HG03442 (cell line): Measurements from ENCODE around the gene TRPM5.

Experiments used
- ATAC-seq: cut with Tn5 transposase; IDR thresholded peaks from one replicate; pipeline ENCODE4 v1.9.1; 2021; ENCODE audit warnings: mild to moderate bottlenecking, moderate library complexity; ENCODE audit not compliant: unreplicated experiment

TRPM5 gene

GRCh38 chr11:2471048-2471803 is 26.9 kb upstream of the TRPM5 start:
- ATAC-seq: no peak

- ATAC-seq: no peak
Observed at GRCh38 chr11:2470495-2470894, 26.2 kb upstream of the TRPM5 start.

GRCh38 chr11:2468363-2469235 is 24.3 kb upstream of the TRPM5 start:
- no peak for ATAC-seq

DNA sequence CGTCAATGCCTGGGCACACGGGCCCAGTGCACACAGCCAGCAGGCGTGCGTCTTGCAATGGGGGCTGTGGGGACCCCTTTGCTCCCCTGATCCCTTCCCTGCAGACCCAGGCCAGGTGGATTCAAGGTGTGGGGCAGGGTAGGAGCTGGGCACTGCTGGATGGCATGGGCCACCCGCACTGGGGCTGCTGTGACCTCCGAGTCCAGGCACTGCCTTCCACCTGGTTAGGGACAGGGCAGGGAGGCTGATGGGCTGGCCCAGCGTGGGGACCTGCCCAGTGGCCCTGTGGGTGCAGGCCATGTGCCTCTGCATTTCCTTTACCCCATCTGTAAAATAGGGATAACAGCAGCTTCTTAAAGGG is 23.4 kb upstream of the TRPM5 start:
- no peak for ATAC-seq

GRCh38 chr11:2466869-2467694 is 22.8 kb upstream of the TRPM5 start:
- no peak for ATAC-seq

- no peak for ATAC-seq
Observed at GRCh38 chr11:2466069-2466801, 21.9 kb upstream of the TRPM5 start.

DNA sequence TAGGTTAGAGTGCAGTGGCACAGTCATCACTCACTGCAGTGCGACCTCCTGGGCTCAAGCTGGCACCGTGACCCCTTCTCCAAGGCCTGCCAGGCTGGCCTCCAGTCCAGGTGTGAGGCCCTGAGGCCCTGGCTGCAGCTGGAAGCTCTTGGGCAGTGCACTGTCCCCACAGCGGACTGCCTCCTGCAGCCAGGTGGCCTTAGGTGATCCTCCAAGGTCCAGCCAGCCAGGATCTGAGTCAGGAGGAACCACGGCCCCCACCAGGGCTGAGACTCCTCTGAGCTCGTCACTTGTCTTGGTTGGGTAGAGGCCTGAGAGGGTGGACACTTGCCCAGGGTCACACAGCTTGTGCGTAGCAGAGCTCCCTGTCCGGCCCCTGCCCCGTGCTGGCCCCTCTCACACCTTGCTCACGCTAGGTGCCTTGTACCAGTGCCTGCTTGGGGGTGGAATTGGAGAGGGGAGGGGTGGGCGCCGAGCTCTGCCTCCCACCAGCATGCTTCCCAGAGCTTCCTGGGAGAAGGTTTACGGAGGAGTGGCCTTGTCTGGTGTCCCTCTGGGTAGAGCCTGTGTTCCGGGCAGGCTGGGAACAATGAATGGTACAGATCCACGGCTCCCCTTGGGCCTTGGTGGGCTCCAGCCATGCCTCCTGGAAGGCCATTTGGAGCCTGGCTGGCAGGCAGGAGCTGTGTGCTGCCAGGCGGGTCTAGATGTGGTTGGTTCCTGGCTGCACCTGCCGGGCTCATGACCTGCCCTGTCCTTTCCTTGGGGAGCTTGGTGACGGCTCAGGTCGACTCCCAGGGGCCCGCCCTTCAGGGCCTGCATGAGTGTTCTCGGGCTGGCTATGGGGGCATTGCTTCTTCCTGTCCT is 21.1 kb upstream of the TRPM5 start:
- no peak for ATAC-seq

DNA sequence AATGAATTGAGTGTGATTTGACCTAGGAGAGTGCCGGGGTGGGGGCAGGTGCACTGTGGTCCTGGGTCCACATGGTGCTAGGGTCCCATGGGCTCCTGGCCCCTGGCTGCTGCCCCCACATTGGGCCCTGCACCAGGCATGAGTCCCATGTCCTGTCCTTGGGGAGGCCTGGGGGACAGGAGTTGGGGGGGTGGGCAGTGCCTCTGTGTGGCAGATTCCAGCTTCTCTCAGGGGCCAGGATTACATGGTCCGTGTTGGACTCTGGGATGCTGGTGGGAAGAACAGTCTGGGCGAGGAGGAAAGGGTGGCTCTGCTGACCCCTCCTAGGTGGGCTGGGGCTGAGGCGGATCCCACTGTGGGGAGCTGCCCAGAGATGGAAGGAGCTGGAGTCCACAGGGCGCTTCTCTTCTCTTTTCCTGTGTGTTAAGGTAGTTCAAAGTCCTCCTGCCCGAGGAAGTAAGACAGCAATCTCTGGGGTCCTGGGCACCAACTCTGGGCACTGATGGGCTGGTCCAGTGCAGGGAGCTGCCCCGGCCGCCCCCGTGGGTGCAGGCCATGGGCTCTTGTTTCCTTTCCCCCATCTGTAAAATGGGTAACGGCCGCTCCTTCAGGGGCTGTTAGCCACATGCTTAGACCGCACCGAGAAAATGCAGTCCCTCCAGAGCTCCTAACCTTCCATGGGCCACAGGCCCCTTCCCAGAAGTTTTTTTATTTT is 20.3 kb upstream of the TRPM5 start:
- ATAC-seq: no peak

GRCh38 chr11:2463766-2464277 is 19.5 kb upstream of the TRPM5 start:
- no peak for ATAC-seq

- no peak for ATAC-seq
Observed at GRCh38 chr11:2462986-2463765, 18.9 kb upstream of the TRPM5 start.

DNA sequence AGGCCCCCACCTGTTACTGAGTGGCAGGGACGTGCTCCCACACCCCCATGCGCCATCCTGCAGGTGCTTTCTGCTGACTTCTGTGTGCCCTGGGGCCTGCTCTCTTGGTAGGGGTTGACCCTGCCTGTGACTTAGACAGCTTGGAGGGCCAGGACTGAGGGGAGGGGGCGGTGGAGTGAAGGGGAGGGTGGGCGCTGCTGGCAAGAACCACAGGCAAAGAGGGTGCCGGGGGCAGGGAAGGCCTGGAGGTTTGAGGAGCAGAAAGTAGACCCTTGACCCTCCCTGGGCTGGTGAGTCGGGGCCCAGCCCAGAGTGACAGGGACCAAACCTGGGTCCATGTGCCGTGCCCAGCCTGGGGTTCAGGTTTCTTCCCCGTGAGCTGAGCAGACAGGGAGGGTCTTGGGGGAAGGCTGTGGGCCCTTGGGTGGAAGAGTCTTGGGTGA is 18.2 kb upstream of the TRPM5 start:
- no peak for ATAC-seq

GRCh38 chr11:2461956-2462542 is 17.7 kb upstream of the TRPM5 start:
- ATAC-seq: no peak

DNA sequence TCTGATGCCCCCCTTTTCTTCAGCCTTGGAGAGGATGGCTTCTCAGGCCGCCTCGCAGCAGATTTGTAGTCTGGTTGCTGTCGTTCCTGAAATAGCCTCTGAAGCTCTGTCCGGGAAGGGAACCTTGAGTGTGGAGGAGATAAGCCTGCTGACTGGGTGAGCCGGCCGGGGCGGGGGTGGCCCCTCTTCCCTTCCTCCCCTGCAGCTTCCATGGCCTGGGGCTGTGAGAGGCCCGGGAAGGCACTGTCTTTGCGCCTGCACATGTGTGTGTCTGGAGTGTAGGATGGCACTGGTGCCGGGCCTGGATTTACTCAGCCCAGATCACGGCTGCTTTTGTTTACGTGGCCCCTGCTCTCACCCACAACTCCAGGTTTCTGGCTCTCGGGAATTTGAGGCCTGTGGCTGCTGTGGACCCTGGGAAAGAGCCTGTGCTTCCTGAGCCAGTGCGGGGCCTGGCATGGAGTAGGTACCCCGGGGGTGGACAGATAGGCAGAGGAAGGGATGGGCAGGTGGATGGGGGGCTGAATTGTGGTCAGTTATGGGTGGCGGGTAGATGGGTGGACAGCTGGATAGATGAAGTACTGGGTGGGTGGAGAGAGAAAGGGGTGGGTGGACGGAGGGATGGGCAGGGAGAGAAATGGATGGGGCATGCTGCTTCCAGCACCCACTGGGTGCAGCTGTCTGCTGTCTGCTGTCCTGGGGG is 17.1 kb upstream of the TRPM5 start:
- no peak for ATAC-seq

DNA sequence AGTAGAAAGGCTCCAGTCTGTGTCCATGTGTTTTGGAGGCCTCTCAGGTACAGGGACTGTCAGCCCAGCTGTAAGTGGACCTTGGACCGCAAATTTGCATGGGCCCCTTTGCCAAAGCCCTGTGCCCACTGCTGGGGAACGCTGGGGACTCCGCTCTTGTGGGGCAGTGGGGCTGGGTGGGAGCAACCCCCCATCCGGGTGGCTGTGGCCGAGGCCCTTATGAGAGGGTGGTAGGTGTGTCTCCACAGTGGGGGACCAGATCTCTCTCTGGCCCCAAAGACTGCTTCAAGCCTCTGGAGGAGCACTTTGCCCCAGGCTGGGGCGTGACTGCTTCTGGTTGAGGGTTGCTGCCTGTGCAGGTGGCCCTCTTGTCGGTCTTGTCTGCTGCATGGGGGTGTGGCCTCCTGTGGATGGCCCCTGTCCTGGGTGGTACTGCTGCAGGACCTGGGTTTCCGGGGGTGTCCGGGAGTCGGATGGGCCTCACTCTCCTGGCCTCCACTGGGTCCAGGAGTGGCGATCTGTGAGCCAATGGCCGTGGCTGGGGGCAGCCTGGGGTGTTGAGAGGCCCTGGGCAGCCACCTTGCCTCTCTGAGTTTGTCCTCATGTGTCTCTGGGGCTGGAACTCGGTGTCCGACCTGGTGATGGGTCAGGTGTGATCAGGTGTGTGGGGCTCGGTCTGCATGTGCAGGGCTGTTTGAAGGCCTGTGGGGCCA is 16.4 kb upstream of the TRPM5 start:
- ATAC-seq: no peak

DNA sequence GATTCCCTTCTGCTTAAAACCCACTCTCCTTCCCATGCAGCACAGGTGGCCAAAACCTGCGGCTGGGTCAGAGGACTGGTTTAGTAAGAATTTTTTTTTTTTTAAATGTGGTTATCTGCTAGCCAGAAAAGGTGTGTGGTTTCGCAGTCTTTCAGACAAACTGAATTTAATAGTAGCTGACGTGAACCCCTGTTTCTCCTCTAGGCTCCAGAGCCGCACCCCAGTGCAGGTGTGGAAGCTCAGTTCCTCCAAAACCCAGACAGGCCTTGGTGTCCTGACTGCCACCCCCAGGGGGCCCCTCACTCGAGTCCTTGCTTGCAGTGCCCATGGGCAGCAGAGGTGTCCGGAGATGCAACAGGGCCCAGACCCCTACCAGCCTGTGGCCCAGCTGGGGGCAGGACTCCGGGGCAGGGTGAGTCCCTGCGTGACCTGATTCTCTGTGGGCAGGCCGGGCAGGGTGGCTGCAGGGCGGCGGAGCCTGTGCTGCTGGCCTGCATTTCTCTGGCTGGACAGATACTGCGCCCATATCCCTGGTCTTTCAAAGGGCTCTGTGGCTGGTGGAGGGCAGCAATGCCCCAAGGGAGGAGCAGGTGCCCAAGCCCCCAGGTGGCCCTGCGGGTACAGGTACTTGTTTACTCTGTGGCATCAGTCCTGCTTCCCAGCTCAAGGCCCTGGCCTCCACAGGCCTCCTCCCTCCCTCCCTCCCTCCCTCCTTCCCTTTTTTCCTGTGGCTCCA is 15.7 kb upstream of the TRPM5 start:
- ATAC-seq: no peak
